CD14-positive monocyte (primary cell): ENCODE data around the gene ABHD1. TPM values are rescaled to one million over a fixed set of nuclear protein-coding genes. Genes with fewer than 3 reads are reported as not detected.

Experiments
- DNase-seq, 3 donors: peaks; one replicate each; pipeline ENCODE4 v3.0.0-alpha.2; 2011 to 2022
- H2AFZ ChIP-seq: 2 replicates; pipeline ENCODE4 v1.6.0; 2012; ENCODE audit warnings: mild to moderate bottlenecking, low read depth, low read length, inconsistent platforms; ENCODE audit not compliant: insufficient read depth, poor library complexity, severe bottlenecking
- H3K27ac ChIP-seq, 2 donors: 1 replicate in 1 of 2; 2 replicates in 1 of 2; pipeline ENCODE4 v1.5.1; 2012 to 2013; ENCODE audit warnings: low read length in 2 of 2, control low read depth in 1 of 2, inconsistent platforms in 1 of 2, low read depth in 1 of 2, mild to moderate bottlenecking in 1 of 2
- H3K27me3 ChIP-seq, 2 donors: one replicate each; pipeline versions ENCODE4 v1.6.0 to v1.6.1; 2011 to 2013; ENCODE audit warnings: low read length in 2 of 2; ENCODE audit not compliant: control insufficient read depth in 2 of 2, insufficient read depth in 2 of 2
- H3K36me3 ChIP-seq, 2 donors: replicated peaks in 1 of 2; 1 replicate in 1 of 2; 2 replicates in 1 of 2; pipeline versions ENCODE4 v1.5.1 to v1.6.1; 2012 to 2013; ENCODE audit warnings: low read length in 2 of 2, control low read depth in 1 of 2, inconsistent platforms in 1 of 2, mild to moderate bottlenecking in 1 of 2; ENCODE audit not compliant: insufficient read depth in 2 of 2, control insufficient read depth in 1 of 2
- H3K4me1 ChIP-seq, 2 donors: 1 replicate in 1 of 2; 2 replicates in 1 of 2; pipeline versions ENCODE4 v1.5.1 to v1.6.1; 2012 to 2013; ENCODE audit warnings: low read length in 2 of 2, control low read depth in 1 of 2, inconsistent platforms in 1 of 2, mild to moderate bottlenecking in 1 of 2, moderate library complexity in 1 of 2; ENCODE audit not compliant: insufficient read depth in 2 of 2, control insufficient read depth in 1 of 2
- H3K4me2 ChIP-seq: replicated peaks from 2 replicates; pipeline ENCODE3; 2012; ENCODE audit warnings: low read length, moderate library complexity, mild to moderate bottlenecking; ENCODE audit not compliant: poor library complexity, severe bottlenecking; ENCODE audit errors: extremely low read depth
- H3K4me3 ChIP-seq, 3 experiments: fragments of 200-600 bp in 1 of 3; sonication (generic) in 1 of 3; replicated peaks in 1 of 3; 1 replicate in 2 of 3; 2 replicates in 1 of 3; pipeline ENCODE4 v1.5.1; 2011 to 2013; ENCODE audit warnings: low read length in 3 of 3, mild to moderate bottlenecking in 3 of 3, control low read depth in 2 of 3, low read depth in 2 of 3, inconsistent platforms in 1 of 3, moderate library complexity in 1 of 3
- H3K79me2 ChIP-seq: 2 replicates; pipeline ENCODE4 v1.6.0; 2012; ENCODE audit warnings: mild to moderate bottlenecking, control low read depth, inconsistent platforms, low read length, moderate library complexity; ENCODE audit not compliant: insufficient read depth
- H3K9ac ChIP-seq: 2 replicates; pipeline ENCODE4 v1.6.0; 2017; ENCODE audit warnings: low read length, mild to moderate bottlenecking; ENCODE audit not compliant: insufficient read depth, poor library complexity, severe bottlenecking
- H3K9me3 ChIP-seq, 2 donors: replicated peaks in 1 of 2; 1 replicate in 1 of 2; 2 replicates in 1 of 2; pipeline versions ENCODE4 v1.5.1 to v1.6.1; 2012 to 2013; ENCODE audit warnings: low read length in 2 of 2, control low read depth in 1 of 2; ENCODE audit not compliant: control insufficient read depth in 1 of 2, insufficient read depth in 1 of 2
- H4K20me1 ChIP-seq: 2 replicates; pipeline ENCODE4 v1.6.0; 2012; ENCODE audit warnings: mild to moderate bottlenecking, low read length, control low read depth, moderate library complexity; ENCODE audit not compliant: insufficient read depth
- H3K27ac Mint-ChIP-seq, 7 donors: one replicate each; pipeline ENCODE4 v1.8.0; 2020; ENCODE audit warnings: mild to moderate bottlenecking in 7 of 7, mixed read lengths in 7 of 7, moderate library complexity in 6 of 7, inconsistent platforms in 2 of 7
- H3K27me3 Mint-ChIP-seq, 3 donors: one replicate each; pipeline ENCODE4 v1.8.0; 2021 to 2022; ENCODE audit warnings: low read depth in 3 of 3, mild to moderate bottlenecking in 3 of 3, mixed read lengths in 3 of 3, moderate library complexity in 3 of 3, inconsistent platforms in 1 of 3
- H3K36me3 Mint-ChIP-seq, 2 donors: one replicate each; pipeline ENCODE4 v1.8.0; 2020; ENCODE audit warnings: mixed read lengths in 2 of 2, inconsistent platforms in 1 of 2, mild to moderate bottlenecking in 1 of 2
- H3K4me1 Mint-ChIP-seq: one replicate; pipeline ENCODE4 v1.8.0; 2020; ENCODE audit warnings: mild to moderate bottlenecking, mixed read lengths
- H3K4me3 Mint-ChIP-seq, 2 donors: one replicate each; pipeline ENCODE4 v1.8.0; 2020; ENCODE audit warnings: mild to moderate bottlenecking in 2 of 2, mixed read lengths in 2 of 2, moderate library complexity in 1 of 2
- H3K9me3 Mint-ChIP-seq, 7 donors: one replicate each; pipeline ENCODE4 v1.8.0; 2020 to 2022; ENCODE audit warnings: mixed read lengths in 7 of 7, mild to moderate bottlenecking in 6 of 7, moderate library complexity in 6 of 7, inconsistent platforms in 2 of 7
- CTCF ChIP-seq: fragments of 200-600 bp; IDR thresholded peaks from one replicate; pipeline ENCODE4 v1.8.0; 2022; ENCODE audit warnings: antibody characterized with exemption, mild to moderate bottlenecking
- WGBS: methylation state at CpG from one replicate; pipeline ENCODE4 v1.1.5; 2013; ENCODE audit warnings: missing lambda C conversion rate; ENCODE audit not compliant: insufficient coverage; 5-methylcytosine and 5-hydroxymethylcytosine counted together
- intact Hi-C, 2 donors: fragments of 100-400 bp; cut with micrococcal nuclease; formaldehyde crosslinking; loops; one replicate each; pipeline versions ENCODE4 v1.15.0 to v1.15.1; 2023
- polyA plus RNA-seq, 3 donors: library from polyadenylated mRNA; depleted of rRNA in 1 of 3; unstranded in 2 of 3; stranded (reverse) in 1 of 3; fragments of 300-500 nt in 2 of 3; fragments of >200 nt in 1 of 3; fragmentation: Illumina TruSeq in 2 of 3; gene quantifications; 1 replicate in 2 of 3; 2 replicates in 1 of 3; pipeline ENCODE4 v1.2.3, GENCODE V29; 2012 to 2021

The ABHD1 gene
- polyA plus RNA-seq, 3 donors, result 0.08 to 1.2 (median 0.25) TPM

GRCh38 chr2:27095745-27096651, 27.6 kb upstream of the ABHD1 start:
- no peaks in the 10 kb centered on the region for H3K79me2 ChIP-seq
- intact Hi-C loops, result loop anchor here (5.0 kb wide), 4 partner anchors 36 to 206 kb away; partner anchors contain the start of genes PREB (in 2 of the 2), ATRAID (in 1 of the 2), SLC5A6 (in 1 of the 2) and TRIM54 (in 1 of the 2)
- peaks cover 21% of the 10 kb centered on the region for H3K4me1 Mint-ChIP-seq
- 54% methylated on average over 4 of the region's 18 CpGs for WGBS
- peak overlapping the region; percentile 21 to 77 for H3K27ac ChIP-seq
- no peaks in the 10 kb centered on the region for H4K20me1 ChIP-seq
- H3K36me3 ChIP-seq, result no peaks in the 10 kb centered on the region
- peak; percentile 48 to 65 (median 55) for DNase-seq
- no peaks in the 10 kb centered on the region for H3K9me3 ChIP-seq
- peak overlapping the region; percentile 97 for H2AFZ ChIP-seq
- H3K4me2 ChIP-seq, result peak overlapping the region; percentile 87
- H3K27me3 ChIP-seq, result no peaks in the 10 kb centered on the region
- H3K9ac ChIP-seq, result no peak overlapping the region
- peak overlapping the region; percentile 80 to 96 (median 90) for H3K27ac Mint-ChIP-seq
- H3K9me3 Mint-ChIP-seq, result no peaks in the 10 kb centered on the region
- H3K4me3 Mint-ChIP-seq, result peak overlapping the region; percentile 84 to 93
- H3K4me1 ChIP-seq, result peaks cover 23 to 24% of the 10 kb centered on the region in 2 donors
- peaks cover 0 to 3% (median 3%) of the 10 kb centered on the region in 3 donors for H3K27me3 Mint-ChIP-seq
- no peak for TF ChIP-seq CTCF
- H3K4me3 ChIP-seq, result peak overlapping the region; percentile 44 to 78 (median 48)
- H3K36me3 Mint-ChIP-seq, result peaks cover 0 to 3% of the 10 kb centered on the region in 2 donors

- H3K27me3 Mint-ChIP-seq, result peaks cover 0 to 3% (median 3%) of the 10 kb centered on the region in 3 donors
- H3K36me3 Mint-ChIP-seq, result peaks cover 0 to under 1% of the 10 kb centered on the region in 2 donors
- peak overlapping the region; percentile 84 to 93 for H3K4me3 Mint-ChIP-seq
Measured at GRCh38 chr2:27096748-27097297, 26.8 kb upstream of the ABHD1 start.

More at GRCh38 chr2:27096748-27097297, 26.8 kb upstream of the ABHD1 start:
- Histone ChIP-seq H3K27ac (peak overlapping the region; percentile 21 to 77), H3K4me2 (peak overlapping the region; percentile 87), H3K9ac (no peak overlapping the region), H3K4me1 (peaks cover 23 to 24% of the 10 kb centered on the region in 2 donors), H2AFZ (peak overlapping the region; percentile 97), H3K36me3 (no peaks in the 10 kb centered on the region), H3K9me3 (no peaks in the 10 kb centered on the region), H4K20me1 (no peaks in the 10 kb centered on the region), H3K79me2 (no peaks in the 10 kb centered on the region), H3K4me3 (peak overlapping the region in 1 of 3 experiments; percentile 78), H3K27me3 (no peaks in the 10 kb centered on the region)
- DNase-seq, result peak; percentile 51 to 76 (median 66)
- H3K9me3 Mint-ChIP-seq, result no peaks in the 10 kb centered on the region
- no peak for TF ChIP-seq CTCF
- intact Hi-C loops, result loop anchor here (5.0 kb wide), 4 partner anchors 35 to 205 kb away; partner anchors contain the start of genes PREB (in 2 of the 2), ATRAID (in 1 of the 2), SLC5A6 (in 1 of the 2) and TRIM54 (in 1 of the 2)
- H3K4me1 Mint-ChIP-seq, result peaks cover 21% of the 10 kb centered on the region
- peak overlapping the region; percentile 80 to 96 (median 90) for H3K27ac Mint-ChIP-seq
- 0% methylated on average over 1 of the region's 3 CpGs for WGBS
